ENCODE measurements around the gene SULT1C2. TPM values are rescaled to one million over a fixed set of nuclear protein-coding genes. Genes with fewer than 3 reads are reported as not detected.
"Not testable (repeated sequence)": the region's sequence is repeated elsewhere in the genome, so short reads cannot be mapped to it uniquely, and the experiment has no call there.

The SULT1C2 gene
- total RNA-seq, 1 experiment from 2014 or later: not detected

DNA sequence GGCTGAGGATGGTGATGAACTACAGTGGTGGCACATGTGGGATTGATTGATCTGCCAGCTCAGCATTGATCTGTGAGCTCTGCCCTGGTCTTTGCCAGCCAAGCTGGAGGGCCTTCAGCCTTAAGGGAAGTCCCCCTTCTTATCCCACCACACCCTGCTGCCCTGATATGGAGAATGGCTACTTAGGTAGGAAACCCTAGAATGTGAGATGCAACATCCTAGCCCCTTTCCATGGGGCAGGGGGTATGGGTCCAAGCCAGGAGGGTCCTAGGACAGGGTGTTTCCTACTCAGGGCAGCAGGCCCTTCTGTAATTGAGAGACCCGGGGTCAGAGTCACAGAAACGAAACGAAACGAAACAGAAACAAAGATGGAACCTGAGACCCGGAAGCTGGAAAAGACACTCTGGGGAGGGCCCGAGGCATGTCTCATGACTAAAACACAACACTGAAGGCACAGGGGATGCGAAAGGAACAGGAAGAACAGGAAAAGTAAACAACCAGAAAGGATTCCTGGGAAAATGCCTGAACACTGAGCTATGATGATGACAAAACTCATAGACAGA is 16.9 kb upstream of the SULT1C2 start:
- H3K36me3 ChIP-seq: no peaks in the 10 kb centered on the region
- no peaks in the 10 kb centered on the region for H3K9me3 ChIP-seq (replicated peaks)
- peak; percentile 19 to 43 for DNase-seq
- H3K4me3 ChIP-seq: peak overlapping the region; percentile 43
- H3K4me1 ChIP-seq: no peaks in the 10 kb centered on the region
- no peak overlapping the region for H3K27ac ChIP-seq
- H3K27me3 ChIP-seq: no peaks in the 10 kb centered on the region

DNA sequence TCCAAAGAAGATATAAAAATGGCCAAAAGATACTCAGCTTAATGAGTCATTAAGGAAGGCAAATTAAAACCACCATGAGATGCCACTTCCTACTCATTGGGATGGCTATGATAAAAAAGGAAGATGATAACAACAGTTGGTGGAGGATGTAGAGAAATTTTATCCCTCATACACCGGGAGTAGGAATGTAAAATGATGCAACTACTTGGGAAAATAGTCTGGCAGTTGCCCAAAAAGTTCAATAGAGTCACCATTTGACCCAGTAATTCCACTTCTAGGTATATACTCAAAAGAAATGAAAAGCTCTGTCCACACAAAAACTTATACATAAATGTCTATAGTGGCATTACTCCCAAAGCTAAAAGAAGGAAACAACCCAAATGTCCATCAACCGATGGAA is 10.1 kb upstream of the SULT1C2 start:
- Histone ChIP-seq H3K27ac (no peak overlapping the region), H3K4me3 (no peak overlapping the region), H3K36me3 (no peaks in the 10 kb centered on the region), H3K4me1 (no peaks in the 10 kb centered on the region; the same call in 1 of the 2 replicates), H3K9me3 (replicated peaks) (no peaks in the 10 kb centered on the region), H3K27me3 (no peaks in the 10 kb centered on the region)
- DNase-seq: no peak

DNA sequence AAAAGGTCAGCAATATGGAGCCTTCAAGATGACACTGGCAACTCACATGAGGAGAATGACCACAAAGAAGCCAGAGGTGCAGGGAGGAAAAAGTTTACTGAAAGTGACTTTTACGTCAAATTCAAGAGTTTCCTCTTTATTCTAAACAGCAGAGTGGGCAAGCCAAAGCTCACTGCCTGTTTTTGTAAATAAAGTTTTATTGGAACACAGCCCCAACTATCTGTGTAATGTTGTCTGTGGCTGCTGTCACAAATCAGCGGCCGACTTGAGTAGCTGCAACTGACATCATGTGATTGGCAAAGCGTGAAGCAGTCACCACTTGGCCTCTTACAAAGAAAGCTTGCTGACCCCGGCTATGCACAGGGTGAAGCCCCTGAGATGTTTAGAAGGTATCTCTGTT is 9.2 kb upstream of the SULT1C2 start:
- DNase-seq: no peak

DNA sequence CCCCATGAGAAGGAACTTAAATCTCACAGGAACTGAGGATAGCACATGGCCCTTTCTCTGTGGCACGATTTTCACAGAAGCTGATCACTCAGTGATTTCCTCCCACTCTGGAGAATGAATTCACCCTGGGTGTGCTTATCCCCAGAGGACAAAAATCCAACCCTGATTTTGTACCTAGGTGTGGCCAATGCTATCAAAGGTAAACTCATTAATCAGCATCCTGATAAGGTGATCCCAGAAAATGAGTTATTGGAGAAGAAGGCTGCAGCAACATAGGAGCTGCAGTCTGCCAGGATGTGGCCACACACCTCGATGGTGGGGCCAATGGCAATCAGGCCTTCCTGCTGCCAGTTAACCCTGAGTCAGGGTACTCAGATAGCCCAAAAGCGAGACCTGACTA is 8.2 kb upstream of the SULT1C2 start:
- DNase-seq: no peak
- Histone ChIP-seq H3K4me1 (no peaks in the 10 kb centered on the region; the same call in 1 of the 2 replicates), H3K27ac (no peak overlapping the region), H3K9me3 (replicated peaks) (no peaks in the 10 kb centered on the region), H3K27me3 (no peaks in the 10 kb centered on the region), H3K4me3 (no peak overlapping the region), H3K36me3 (no peaks in the 10 kb centered on the region)

More for the DNA sequence above, 9.2 kb upstream of the SULT1C2 start:
- Histone ChIP-seq H3K36me3 (no peaks in the 10 kb centered on the region), H3K4me3 (no peak overlapping the region), H3K9me3 (replicated peaks) (no peaks in the 10 kb centered on the region), H3K4me1 (no peaks in the 10 kb centered on the region; the same call in 1 of the 2 replicates), H3K27me3 (no peaks in the 10 kb centered on the region), H3K27ac (no peak overlapping the region)

DNA sequence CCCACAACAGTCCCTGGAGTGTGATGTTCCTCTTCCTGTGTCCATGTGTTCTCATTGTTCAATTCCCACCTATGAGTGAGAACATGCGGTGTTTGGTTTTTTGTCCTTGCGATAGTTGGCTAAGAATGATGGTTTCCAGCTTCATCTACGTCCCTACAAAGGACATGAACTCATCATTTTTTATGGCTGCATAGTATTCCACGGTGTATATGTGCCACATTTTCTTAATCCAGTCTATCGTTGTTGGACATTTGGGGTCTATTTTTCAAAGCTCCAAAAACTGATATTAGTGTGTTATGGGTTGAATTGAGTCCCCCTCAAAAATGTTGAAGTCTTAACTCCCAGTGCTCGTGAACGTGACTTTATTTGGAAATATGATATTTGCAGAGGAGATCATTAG is 4.1 kb upstream of the SULT1C2 start:
- not testable (repeated sequence) for DNase-seq; H3K4me1 ChIP-seq; H3K27me3 ChIP-seq; H3K4me3 ChIP-seq; H3K9me3 ChIP-seq (replicated peaks); H3K36me3 ChIP-seq; H3K27ac ChIP-seq

DNA sequence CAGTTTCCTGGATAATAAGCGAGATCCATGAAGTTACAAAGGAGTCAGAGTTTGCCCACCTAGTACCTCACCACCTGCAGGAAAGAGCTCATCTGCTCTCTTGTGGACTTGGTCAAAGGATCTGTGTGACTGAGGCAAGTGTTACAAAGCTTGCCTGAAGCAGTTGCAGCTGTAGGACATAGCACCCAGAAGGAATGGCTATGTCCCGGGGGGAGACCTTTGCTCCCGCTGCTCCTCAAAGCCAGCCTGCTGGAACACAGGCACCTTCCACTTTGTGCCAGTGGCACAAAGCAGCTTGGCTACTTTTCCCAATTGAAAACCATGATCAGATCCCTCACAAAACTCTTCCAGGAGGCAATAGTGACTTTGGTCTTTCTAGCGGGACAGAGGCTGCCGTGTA is 3.1 kb upstream of the SULT1C2 start:
- Histone ChIP-seq H3K4me1 (no peaks in the 10 kb centered on the region), H3K4me3 (no peak overlapping the region), H3K27ac (no peak overlapping the region), H3K27me3 (no peaks in the 10 kb centered on the region), H3K9me3 (replicated peaks) (no peaks in the 10 kb centered on the region), H3K36me3 (no peaks in the 10 kb centered on the region)
- DNase-seq: no peak

DNA sequence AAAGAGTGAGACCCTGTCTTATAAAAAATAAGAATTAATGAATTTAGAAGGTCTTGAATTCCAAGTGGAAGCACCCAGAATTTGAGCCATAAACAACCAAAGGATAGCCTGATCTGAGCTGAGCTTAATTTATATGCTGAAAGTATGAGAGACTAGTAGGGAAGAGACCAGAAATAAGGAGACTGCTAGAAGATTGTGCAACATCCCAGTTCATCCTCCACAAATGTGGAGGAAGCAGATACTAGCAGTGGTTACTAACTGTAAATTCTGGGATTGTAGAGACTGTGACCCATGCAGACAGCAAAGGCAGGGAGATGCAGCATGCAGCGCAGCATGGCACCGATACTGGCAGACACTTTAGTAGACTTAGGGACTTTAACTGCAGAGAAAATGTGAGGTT is 1.5 kb upstream of the SULT1C2 start:
- H3K27ac ChIP-seq: no peak overlapping the region
- DNase-seq: no peak
- no peak overlapping the region for H3K4me3 ChIP-seq
- H3K36me3 ChIP-seq: no peaks in the 10 kb centered on the region
- no peaks in the 10 kb centered on the region for H3K27me3 ChIP-seq
- no peaks in the 10 kb centered on the region for H3K4me1 ChIP-seq
- no peaks in the 10 kb centered on the region for H3K9me3 ChIP-seq (replicated peaks)

DNA sequence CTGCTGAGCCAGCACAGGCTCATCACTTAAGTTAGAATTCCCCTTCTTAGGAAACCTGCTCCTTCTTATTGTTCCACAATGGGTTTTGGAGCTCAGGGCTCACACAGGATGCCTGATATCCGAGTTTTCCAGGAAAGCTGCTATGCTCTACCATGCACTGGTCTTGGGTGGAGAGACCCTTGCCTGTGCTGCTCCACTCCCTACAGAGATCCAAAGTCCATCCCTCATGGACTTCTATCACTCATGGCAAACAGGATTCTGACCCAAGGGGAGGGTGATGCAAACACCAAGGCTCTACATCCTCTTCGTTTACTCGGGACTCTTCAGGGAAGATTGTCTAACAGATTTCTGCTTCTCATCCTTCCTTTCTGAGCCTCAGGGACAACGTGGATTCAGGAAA is 5.2 kb downstream of the SULT1C2 start:
- H3K4me1 ChIP-seq: no peaks in the 10 kb centered on the region
- no peaks in the 10 kb centered on the region for H3K36me3 ChIP-seq
- H3K9me3 ChIP-seq (replicated peaks): no peaks in the 10 kb centered on the region
- H3K4me3 ChIP-seq: no peak overlapping the region
- no peak for DNase-seq
- no peaks in the 10 kb centered on the region for H3K27me3 ChIP-seq
- no peak overlapping the region for H3K27ac ChIP-seq

DNA sequence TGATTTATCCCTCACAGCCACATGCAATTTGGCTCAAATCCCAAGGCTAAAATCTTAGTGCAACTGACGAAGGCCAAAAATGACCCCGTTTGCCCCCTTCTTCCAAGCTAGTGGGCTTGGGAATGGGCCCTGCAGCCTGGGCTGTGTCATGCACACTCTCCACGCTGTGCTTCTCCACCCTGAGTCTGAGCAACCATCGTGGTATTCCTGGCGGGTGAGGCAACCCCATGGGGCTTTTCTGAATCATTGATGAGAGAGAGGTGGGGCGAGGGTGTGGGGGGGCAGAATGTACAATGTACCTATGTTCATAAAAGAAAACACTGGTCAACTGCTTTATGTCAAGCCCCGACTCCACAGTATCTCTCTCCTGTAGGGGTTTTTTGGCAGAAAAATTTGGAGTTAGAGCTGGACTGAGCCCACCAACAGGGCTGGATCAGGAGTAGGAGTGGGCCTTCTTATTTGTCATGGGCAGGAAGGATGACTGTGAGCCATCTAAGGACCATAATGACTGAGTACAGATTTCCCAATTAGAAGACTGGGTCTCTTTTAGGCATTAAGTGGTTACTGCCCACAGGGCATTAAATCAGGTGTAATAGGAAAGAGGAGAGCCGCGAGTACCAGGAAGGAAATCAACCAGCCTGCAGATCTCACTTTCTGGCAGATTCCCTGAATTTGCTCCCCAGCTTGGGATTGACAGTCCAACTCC is 8.9 kb downstream of the SULT1C2 start:
- H3K4me1 ChIP-seq: no peaks in the 10 kb centered on the region
- no peaks in the 10 kb centered on the region for H3K27me3 ChIP-seq
- H3K27ac ChIP-seq: no peak overlapping the region
- DNase-seq: no peak
- H3K4me3 ChIP-seq: no peak overlapping the region
- H3K9me3 ChIP-seq (replicated peaks): no peaks in the 10 kb centered on the region
- no peaks in the 10 kb centered on the region for H3K36me3 ChIP-seq

DNA sequence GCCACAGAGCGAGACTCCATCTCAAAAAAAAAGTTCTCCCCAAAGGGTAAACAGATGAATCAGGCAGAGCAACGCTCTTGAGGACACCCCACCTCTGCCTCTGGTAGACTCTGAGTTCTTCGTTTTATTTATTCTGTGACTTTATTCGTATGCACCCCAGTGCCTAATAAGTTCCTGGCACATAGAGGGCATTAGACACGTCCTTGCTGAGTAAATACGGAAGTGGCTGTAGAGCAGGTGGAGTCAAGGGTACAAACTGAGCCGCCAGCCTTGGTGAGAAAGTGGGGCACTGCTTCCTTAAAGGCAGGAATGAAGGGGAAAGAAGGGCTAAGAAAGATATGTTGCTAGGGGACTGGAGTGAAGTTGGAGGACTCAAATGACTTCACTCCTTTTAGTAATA is 12.9 kb downstream of the SULT1C2 start:
- H3K27ac ChIP-seq: no peak overlapping the region
- H3K4me3 ChIP-seq: no peak overlapping the region

DNA sequence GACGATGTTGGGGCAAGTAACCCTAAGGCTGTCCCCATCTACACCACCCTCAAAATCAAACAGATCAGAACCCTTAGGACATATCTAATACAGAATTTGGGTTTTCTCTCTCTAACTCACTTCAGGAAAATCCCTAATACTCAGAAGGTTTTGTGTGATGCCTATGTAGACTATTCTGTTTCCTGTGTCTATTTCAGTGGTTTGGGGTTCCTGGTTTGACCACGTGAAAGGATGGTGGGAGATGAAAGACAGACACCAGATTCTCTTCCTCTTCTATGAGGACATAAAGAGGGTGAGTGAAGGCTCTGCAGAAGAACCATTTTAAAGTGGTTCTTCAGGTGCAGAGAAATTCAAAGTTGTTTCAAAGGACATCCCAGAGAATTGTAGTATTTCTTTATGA is 16.3 kb downstream of the SULT1C2 start:
- H3K36me3 ChIP-seq: no peaks in the 10 kb centered on the region
- DNase-seq: no peak
- H3K27ac ChIP-seq: no peak overlapping the region
- no peaks in the 10 kb centered on the region for H3K27me3 ChIP-seq
- no peak overlapping the region for H3K4me3 ChIP-seq
- H3K9me3 ChIP-seq (replicated peaks): no peaks in the 10 kb centered on the region
- no peaks in the 10 kb centered on the region for H3K4me1 ChIP-seq

More for the DNA sequence above, 12.9 kb downstream of the SULT1C2 start:
- no peak for DNase-seq
- no peaks in the 10 kb centered on the region for H3K27me3 ChIP-seq
- H3K4me1 ChIP-seq: no peaks in the 10 kb centered on the region
- H3K9me3 ChIP-seq (replicated peaks): no peaks in the 10 kb centered on the region
- H3K36me3 ChIP-seq: no peaks in the 10 kb centered on the region

DNA sequence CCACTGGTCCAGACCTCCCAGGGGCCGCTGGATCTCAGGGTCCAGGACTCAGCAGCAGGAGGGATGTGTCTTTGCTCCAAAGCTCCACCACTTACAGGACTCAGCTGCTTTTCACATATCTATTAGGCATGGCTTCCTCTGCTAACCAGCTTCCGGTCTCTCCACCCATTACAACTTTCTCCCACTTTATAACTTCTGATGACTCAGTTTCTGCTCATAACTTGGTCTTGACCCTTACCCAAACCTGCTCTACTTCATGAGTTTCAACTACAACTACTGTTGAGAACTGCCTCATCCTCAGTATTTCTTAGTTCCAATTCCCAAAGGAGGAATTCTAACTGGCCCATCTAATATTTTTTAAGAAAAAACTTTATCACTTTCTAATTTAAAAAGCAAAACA is 17.2 kb downstream of the SULT1C2 start:
- Histone ChIP-seq H3K4me1 (no peaks in the 10 kb centered on the region), H3K4me3 (no peak overlapping the region), H3K27me3 (no peaks in the 10 kb centered on the region), H3K27ac (no peak overlapping the region), H3K36me3 (no peaks in the 10 kb centered on the region), H3K9me3 (replicated peaks) (no peaks in the 10 kb centered on the region)
- DNase-seq: no peak

DNA sequence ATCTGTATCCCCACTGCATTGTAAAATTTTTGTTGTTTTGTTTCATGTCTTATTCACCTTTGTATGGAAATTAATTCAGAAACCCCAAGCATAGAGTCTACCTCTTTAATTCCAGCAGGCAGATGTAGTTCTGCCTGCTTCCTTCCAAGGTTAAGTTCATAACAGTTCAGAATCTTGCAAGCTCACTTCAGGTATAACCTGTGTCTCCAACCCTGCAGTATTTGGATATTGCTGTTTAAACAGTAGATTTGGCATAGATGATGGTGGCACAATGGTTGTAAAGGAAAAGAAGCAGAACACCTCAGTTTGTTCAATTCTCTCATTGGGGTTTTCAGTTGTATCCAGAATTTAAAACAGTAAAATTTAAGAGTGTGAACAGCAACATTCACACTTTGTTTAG is 21.2 kb downstream of the SULT1C2 start:
- Histone ChIP-seq H3K36me3 (no peaks in the 10 kb centered on the region), H3K27me3 (no peaks in the 10 kb centered on the region), H3K9me3 (replicated peaks) (no peaks in the 10 kb centered on the region), H3K4me1 (no peaks in the 10 kb centered on the region), H3K27ac (no peak overlapping the region), H3K4me3 (no peak overlapping the region)
- no peak for DNase-seq

DNA sequence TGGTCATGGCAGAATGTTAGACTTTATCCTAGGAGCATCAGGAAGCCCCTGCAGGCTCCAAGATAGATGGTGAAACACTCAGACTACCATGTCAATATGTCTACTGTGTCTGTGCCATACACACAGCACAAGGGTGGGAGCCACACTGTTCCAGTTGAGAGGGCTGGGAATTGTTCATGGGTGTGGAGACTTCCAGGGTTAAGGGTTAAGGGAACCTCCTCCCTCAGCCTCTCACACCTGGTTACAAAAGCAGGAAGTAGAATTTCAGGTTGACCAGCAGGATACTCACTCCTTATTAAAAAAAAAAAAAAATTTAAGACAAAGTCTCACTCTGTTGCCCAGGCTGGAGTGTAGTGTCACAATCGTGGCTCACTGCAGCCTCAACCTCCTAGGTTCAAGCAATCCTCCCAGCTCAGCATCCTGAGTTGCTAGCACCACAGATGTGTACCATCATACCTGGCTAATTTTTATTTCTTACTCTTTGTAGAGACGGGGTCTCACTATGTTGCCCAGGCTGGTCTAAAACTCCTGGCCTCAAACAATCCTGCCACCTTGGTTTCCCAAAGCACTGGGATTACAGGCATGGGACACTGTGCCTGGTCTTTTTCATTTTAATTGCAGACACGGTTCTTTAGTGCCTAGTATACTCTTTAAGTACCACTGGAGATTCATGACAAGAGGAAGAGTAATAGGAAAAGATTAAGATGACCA is 26.0 kb downstream of the SULT1C2 start:
- no peaks in the 10 kb centered on the region for H3K36me3 ChIP-seq

DNA sequence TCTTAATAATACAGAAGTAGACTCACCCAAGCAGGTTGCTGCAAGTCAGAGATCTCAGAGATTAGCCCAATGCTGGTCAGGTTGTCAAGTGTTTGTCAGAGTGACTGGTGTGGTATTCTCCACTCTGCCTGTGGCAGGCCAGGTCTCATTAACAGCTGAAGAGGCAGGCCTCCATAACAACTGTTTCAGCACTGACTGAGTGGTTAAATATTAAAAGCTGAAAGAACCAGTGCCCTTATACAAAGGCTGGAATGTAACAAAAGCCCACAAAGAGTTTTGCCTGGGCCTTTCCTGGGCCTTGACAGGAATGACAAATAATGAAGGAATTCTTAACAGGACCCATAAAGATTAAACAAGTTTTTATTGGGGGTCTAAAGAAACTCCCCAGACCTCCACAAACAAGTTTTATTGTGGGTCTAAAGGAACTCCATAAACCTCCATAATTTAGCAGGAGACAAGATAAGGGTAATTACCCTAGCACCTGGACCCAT is 26.8 kb downstream of the SULT1C2 start:
- Histone ChIP-seq H3K4me3 (no peak overlapping the region), H3K27ac (no peak overlapping the region), H3K9me3 (replicated peaks) (no peaks in the 10 kb centered on the region), H3K4me1 (no peaks in the 10 kb centered on the region), H3K36me3 (no peaks in the 10 kb centered on the region), H3K27me3 (peaks cover 3% of the 10 kb centered on the region; the same call in 1 of the 2 replicates)
- peak in 1 of 2 experiments; percentile 13 for DNase-seq

More for the DNA sequence above, 26.0 kb downstream of the SULT1C2 start:
- Histone ChIP-seq H3K4me3 (no peak overlapping the region), H3K4me1 (no peaks in the 10 kb centered on the region), H3K27ac (no peak overlapping the region), H3K9me3 (replicated peaks) (no peaks in the 10 kb centered on the region), H3K27me3 (peaks cover 3% of the 10 kb centered on the region; the same call in 1 of the 2 replicates)
- DNase-seq: no peak

All from SJCRH30 (cell line).